Measurements from ENCODE around the gene PDSS1. TPM values are rescaled to one million over a fixed set of nuclear protein-coding genes. Genes with fewer than 3 reads are reported as not detected.

Gene PDSS1
- total and polyA plus RNA-seq, 2 experiments from 2014 or later: 9.7 to 13.5 TPM

GRCh38 chr10:26779176-26779860 lies 81.8 kb downstream of the PDSS1 start:
- Histone ChIP-seq H3K79me2 (peaks cover 88% of the 10 kb centered on the region), H3K27ac (peak overlapping the region; percentile 61), H3K4me2 (peak overlapping the region; percentile 35), H3K27me3 (no peaks in the 10 kb centered on the region), H4K20me1 (ENCODE audit: insufficient read depth, poor library complexity, severe bottlenecking) (peaks cover 6% of the 10 kb centered on the region), H2AFZ (no peak overlapping the region), H3K4me3 (no peak overlapping the region), H3K9me2 (replicated peaks; ENCODE audit: insufficient read depth) (no peaks in the 10 kb centered on the region), H3K36me3 (replicated peaks; ENCODE audit: insufficient read depth, low read depth) (no peaks in the 10 kb centered on the region), H3K9me3 (ENCODE audit: low read depth) (no peaks in the 10 kb centered on the region), H3K4me1 (ENCODE audit: insufficient read depth) (peaks cover 23% of the 10 kb centered on the region)
- DNase-seq (ENCODE audit: low spot score): peak; percentile 23
- TF ChIP-seq CTCF (IDR thresholded peaks at IDR 0.05; ENCODE audit: poor library complexity) (no peak), EZH2 (IDR thresholded peaks at IDR 0.05; ENCODE audit: borderline replicate concordance) (no peak), EZH2phosphoT487 (IDR thresholded peaks at IDR 0.05; ENCODE audit: low read depth, severe bottlenecking, unreplicated experiment) (no peak)
- WGBS (ENCODE audit: low lambda C conversion rate, missing lambda C conversion rate): 46% methylated on average over 4 of the region's 4 CpGs

- Histone ChIP-seq H4K20me1 (ENCODE audit: insufficient read depth, poor library complexity, severe bottlenecking) (peaks cover 6% of the 10 kb centered on the region), H3K27me3 (no peaks in the 10 kb centered on the region), H3K36me3 (replicated peaks; ENCODE audit: insufficient read depth, low read depth) (no peaks in the 10 kb centered on the region), H3K9me2 (replicated peaks; ENCODE audit: insufficient read depth) (no peaks in the 10 kb centered on the region), H3K9me3 (ENCODE audit: low read depth) (no peaks in the 10 kb centered on the region), H3K4me1 (ENCODE audit: insufficient read depth) (peaks cover 23% of the 10 kb centered on the region), H3K27ac (peak overlapping the region; percentile 61), H2AFZ (no peak overlapping the region), H3K4me3 (no peak overlapping the region), H3K79me2 (peaks cover 85% of the 10 kb centered on the region), H3K4me2 (peak overlapping the region; percentile 35)
- 94% methylated on average over 8 of the region's 8 CpGs for WGBS (ENCODE audit: low lambda C conversion rate, missing lambda C conversion rate)
- DNase-seq (ENCODE audit: low spot score): no peak
- no peak for TF ChIP-seq CTCF (IDR thresholded peaks at IDR 0.05; ENCODE audit: poor library complexity)
- TF ChIP-seq EZH2phosphoT487 (IDR thresholded peaks at IDR 0.05; ENCODE audit: low read depth, severe bottlenecking, unreplicated experiment): no peak
- TF ChIP-seq EZH2 (IDR thresholded peaks at IDR 0.05; ENCODE audit: borderline replicate concordance): no peak
Observed at GRCh38 chr10:26780106-26780792, 82.7 kb downstream of the PDSS1 start.

GRCh38 chr10:26780793-26781601 lies 83.5 kb downstream of the PDSS1 start:
- H3K4me3 ChIP-seq: no peak overlapping the region
- H4K20me1 ChIP-seq (ENCODE audit: insufficient read depth, poor library complexity, severe bottlenecking): peaks cover 6% of the 10 kb centered on the region
- peak overlapping the region; percentile 45 for H3K27ac ChIP-seq
- no peaks in the 10 kb centered on the region for H3K9me3 ChIP-seq (ENCODE audit: low read depth)
- H3K27me3 ChIP-seq: no peaks in the 10 kb centered on the region
- H2AFZ ChIP-seq: no peak overlapping the region
- peak; percentile 40 for DNase-seq (ENCODE audit: low spot score)
- TF ChIP-seq EZH2 (IDR thresholded peaks at IDR 0.05; ENCODE audit: borderline replicate concordance) (no peak), EZH2phosphoT487 (IDR thresholded peaks at IDR 0.05; ENCODE audit: low read depth, severe bottlenecking, unreplicated experiment) (no peak), CTCF (IDR thresholded peaks at IDR 0.05; ENCODE audit: poor library complexity) (no peak)
- 62% methylated on average over 4 of the region's 4 CpGs for WGBS (ENCODE audit: low lambda C conversion rate, missing lambda C conversion rate)
- H3K79me2 ChIP-seq: peaks cover 84% of the 10 kb centered on the region
- H3K4me1 ChIP-seq (ENCODE audit: insufficient read depth): peaks cover 23% of the 10 kb centered on the region
- H3K4me2 ChIP-seq: no peak overlapping the region
- no peaks in the 10 kb centered on the region for H3K36me3 ChIP-seq (replicated peaks; ENCODE audit: insufficient read depth, low read depth)
- no peaks in the 10 kb centered on the region for H3K9me2 ChIP-seq (replicated peaks; ENCODE audit: insufficient read depth)
